ENCODE measurements around the gene IFTAP.
A peak's percentile ranks its signal among the peaks of the same experiment; 100 is the strongest.

Gene IFTAP

GRCh38 chr11:36598051-36598450, 3.7 kb downstream of the IFTAP start, which contains the start of gene RAG2:
TSS of gene RAG2 (minus strand) at chr11:36598236. CDS start at chr11:36594168, 4,068 bp downstream.
- DNase-seq (ENCODE audit: low spot score): no peak

GRCh38 chr11:36600180-36600579, 5.9 kb downstream of the IFTAP start:
- no peak for DNase-seq (ENCODE audit: low spot score)

- DNase-seq (ENCODE audit: low spot score): no peak
These were observed 6.9 kb downstream of the IFTAP start for GRCh38 chr11:36601155-36601554.

GRCh38 chr11:36602135-36602534, 7.8 kb downstream of the IFTAP start:
- DNase-seq (ENCODE audit: low spot score): no peak

- no peak for DNase-seq (ENCODE audit: low spot score)
These were observed 11.2 kb downstream of the IFTAP start for GRCh38 chr11:36605221-36606216.

GRCh38 chr11:36608491-36609199, 14.3 kb downstream of the IFTAP start:
- no peak for DNase-seq (ENCODE audit: low spot score)

GRCh38 chr11:36609383-36609782, 15.1 kb downstream of the IFTAP start:
- no peak for DNase-seq (ENCODE audit: low spot score)

- DNase-seq (ENCODE audit: low spot score): no peak
These were observed 21.5 kb downstream of the IFTAP start for GRCh38 chr11:36615826-36616225.

GRCh38 chr11:36617543-36618362, 23.5 kb downstream of the IFTAP start:
- DNase-seq (ENCODE audit: low spot score): no peak

GRCh38 chr11:36618363-36619047, 24.2 kb downstream of the IFTAP start:
- DNase-seq (ENCODE audit: low spot score): no peak

GRCh38 chr11:36619502-36619901, 25.2 kb downstream of the IFTAP start:
- DNase-seq (ENCODE audit: low spot score): no peak

- no peak for DNase-seq (ENCODE audit: low spot score)
These were observed 25.9 kb downstream of the IFTAP start for GRCh38 chr11:36620246-36620645.

GRCh38 chr11:36622431-36623136, 28.3 kb downstream of the IFTAP start:
- DNase-seq (ENCODE audit: low spot score): peak; percentile 60

GRCh38 chr11:36623494-36623893, 29.2 kb downstream of the IFTAP start:
- DNase-seq (ENCODE audit: low spot score): no peak

GRCh38 chr11:36627006-36627405, 32.7 kb downstream of the IFTAP start:
- no peak for DNase-seq (ENCODE audit: low spot score)

GRCh38 chr11:36627471-36627870, 33.2 kb downstream of the IFTAP start:
- DNase-seq (ENCODE audit: low spot score): no peak

- DNase-seq (ENCODE audit: low spot score): no peak
These were observed 33.8 kb downstream of the IFTAP start for GRCh38 chr11:36628141-36628540.

- DNase-seq (ENCODE audit: low spot score): peak; percentile 26
These were observed 34.5 kb downstream of the IFTAP start for GRCh38 chr11:36628765-36629244.

- DNase-seq (ENCODE audit: low spot score): no peak
These were observed 37.5 kb downstream of the IFTAP start for GRCh38 chr11:36631774-36632173.

GRCh38 chr11:36635066-36635862, 41.0 kb downstream of the IFTAP start:
- no peak for DNase-seq (ENCODE audit: low spot score)

Data from kidney tubule cell (primary cell).